Ishikawa (cell line): ENCODE measurements around the gene LRRC74A.

Source experiments
- CEBPB ChIP-seq: IDR thresholded peaks from 2 replicates; pipeline ENCODE4 v1.6.1; 2012
- CREB1 ChIP-seq: IDR thresholded peaks from 2 replicates; pipeline ENCODE4 v1.6.1; 2012; ENCODE audit warnings: low read depth
- EGR1 ChIP-seq: IDR thresholded peaks from 2 replicates; pipeline ENCODE4 v1.6.1; 2012
- RAD21 ChIP-seq: IDR thresholded peaks from 2 replicates; pipeline ENCODE4 v1.6.1; 2012; ENCODE audit warnings: low read depth
- TAF1 ChIP-seq: IDR thresholded peaks from 2 replicates; pipeline ENCODE4 v1.6.1; 2012; ENCODE audit warnings: low read depth, mild to moderate bottlenecking
- TCF12 ChIP-seq: IDR thresholded peaks from 2 replicates; pipeline ENCODE4 v1.6.1; 2012; ENCODE audit warnings: low read depth

- TF ChIP-seq CREB1 (no peak), EGR1 (no peak), RAD21 (no peak), TAF1 (no peak), CEBPB (no peak), TCF12 (no peak)
Measured at GRCh38 chr14:76806446-76806845, 19.8 kb upstream of the LRRC74A start.
